HG02973 (cell line): ENCODE measurements around the gene CADM1.
"Not testable (repeated sequence)": the region's sequence is repeated elsewhere in the genome, so short reads cannot be mapped to it uniquely, and the experiment has no call there.

Experiments
- ATAC-seq: cut with Tn5 transposase; IDR thresholded peaks from one replicate; pipeline ENCODE4 v1.9.1; 2021; ENCODE audit warnings: moderate library complexity; ENCODE audit not compliant: unreplicated experiment

The CADM1 gene

GRCh38 chr11:115481528-115481927 is 22.7 kb downstream of the CADM1 start:
- no peak for ATAC-seq

- no peak for ATAC-seq
Observed at GRCh38 chr11:115480611-115481010, 23.6 kb downstream of the CADM1 start.

- no peak for ATAC-seq
Observed at GRCh38 chr11:115477410-115477809, 26.8 kb downstream of the CADM1 start.

GRCh38 chr11:115476463-115477286 is 27.5 kb downstream of the CADM1 start:
- ATAC-seq = no peak

- ATAC-seq = no peak
Observed at GRCh38 chr11:115475564-115475963, 28.7 kb downstream of the CADM1 start.

- ATAC-seq = not testable (repeated sequence)
Observed at GRCh38 chr11:115474306-115474705, 29.9 kb downstream of the CADM1 start.

- ATAC-seq = no peak
Observed at GRCh38 chr11:115473167-115473566, 31.0 kb downstream of the CADM1 start.

- ATAC-seq = peak; percentile 54
Observed at GRCh38 chr11:115471367-115471766, 32.8 kb downstream of the CADM1 start.

- no peak for ATAC-seq
Observed at GRCh38 chr11:115470928-115471327, 33.3 kb downstream of the CADM1 start.

GRCh38 chr11:115469361-115469760 is 34.9 kb downstream of the CADM1 start:
- ATAC-seq = peak; percentile 48

GRCh38 chr11:115466122-115466521 is 38.1 kb downstream of the CADM1 start:
- ATAC-seq = no peak

GRCh38 chr11:115464269-115464668 is 39.9 kb downstream of the CADM1 start:
- ATAC-seq = no peak

- ATAC-seq = no peak
Observed at GRCh38 chr11:115463606-115464005, 40.6 kb downstream of the CADM1 start.

GRCh38 chr11:115462757-115463156 is 41.5 kb downstream of the CADM1 start:
- ATAC-seq = no peak

- no peak for ATAC-seq
Observed at GRCh38 chr11:115462004-115462541, 42.1 kb downstream of the CADM1 start.

- no peak for ATAC-seq
Observed at GRCh38 chr11:115460512-115460911, 43.7 kb downstream of the CADM1 start.

GRCh38 chr11:115459563-115459962 is 44.7 kb downstream of the CADM1 start:
- ATAC-seq = no peak

GRCh38 chr11:115458877-115459276 is 45.3 kb downstream of the CADM1 start:
- ATAC-seq = no peak

- ATAC-seq = no peak
Observed at GRCh38 chr11:115456019-115456418, 48.2 kb downstream of the CADM1 start.

- no peak for ATAC-seq
Observed at GRCh38 chr11:115455613-115456012, 48.6 kb downstream of the CADM1 start.

GRCh38 chr11:115454525-115454924 is 49.7 kb downstream of the CADM1 start:
- no peak for ATAC-seq

- ATAC-seq = no peak
Observed at GRCh38 chr11:115453693-115454490, 50.3 kb downstream of the CADM1 start.
